Lower leg skin (tissue), 3 donors: ENCODE measurements around the gene NOP9.

Experiments
- CTCF ChIP-seq, 3 donors: fragments of 450-650 bp; IDR thresholded peaks; one replicate each; pipeline ENCODE4 v1.5.1; 2016; ENCODE audit warnings: antibody characterized with exemption in 3 of 3, mild to moderate bottlenecking in 3 of 3, moderate library complexity in 2 of 3
- POLR2A ChIP-seq, 2 donors: fragments of 450-650 bp; IDR thresholded peaks; one replicate each; pipeline ENCODE4 v1.6.1; 2016 to 2017; ENCODE audit warnings: antibody characterized with exemption in 2 of 2, mild to moderate bottlenecking in 1 of 2, moderate library complexity in 1 of 2

GRCh38 chr14:24258548-24259265 is 40.9 kb upstream of the NOP9 start:
- no peak for TF ChIP-seq POLR2A (IDR thresholded peaks at IDR 0.05)
- TF ChIP-seq CTCF (IDR thresholded peaks at IDR 0.05) = no peak
